Pons (tissue), 1 donor: Measurements from ENCODE around the gene ALG6.
"Not testable (repeated sequence)": the region's sequence is repeated elsewhere in the genome, so short reads cannot be mapped to it uniquely, and the experiment has no call there.

ENCODE experiments used
- DNase-seq: peaks from one replicate; pipeline ENCODE4 v3.0.0-alpha.2; 2016; ENCODE audit warnings: low spot score

Gene ALG6

GRCh38 chr1:63328781-63329180 lies 38.6 kb upstream of the ALG6 start:
- no peak for DNase-seq

- no peak for DNase-seq
These were observed 37.7 kb upstream of the ALG6 start for GRCh38 chr1:63329621-63330330.

GRCh38 chr1:63330331-63330916 lies 37.0 kb upstream of the ALG6 start:
- no peak for DNase-seq

GRCh38 chr1:63342402-63342801 lies 25.0 kb upstream of the ALG6 start:
- no peak for DNase-seq

GRCh38 chr1:63343922-63344321 lies 23.5 kb upstream of the ALG6 start:
- no peak for DNase-seq

- DNase-seq: no peak
These were observed 17.1 kb upstream of the ALG6 start for GRCh38 chr1:63350320-63350719.

GRCh38 chr1:63352736-63353135 lies 14.7 kb upstream of the ALG6 start:
- no peak for DNase-seq

GRCh38 chr1:63356234-63356633 lies 11.2 kb upstream of the ALG6 start:
- not testable (repeated sequence) for DNase-seq

- no peak for DNase-seq
These were observed 7.9 kb upstream of the ALG6 start for GRCh38 chr1:63359561-63359960.

GRCh38 chr1:63362073-63362472 lies 5.4 kb upstream of the ALG6 start:
- DNase-seq: no peak

GRCh38 chr1:63362578-63362977 lies 4.8 kb upstream of the ALG6 start:
- no peak for DNase-seq

GRCh38 chr1:63363014-63363413 lies 4.4 kb upstream of the ALG6 start:
- DNase-seq: no peak

- no peak for DNase-seq
These were observed 566 bp upstream of the ALG6 start for GRCh38 chr1:63366908-63367214.

GRCh38 chr1:63368131-63368530 lies 704 bp downstream of the ALG6 start:
- DNase-seq: peak; percentile 12

GRCh38 chr1:63379583-63379982 lies 12.2 kb downstream of the ALG6 start:
- no peak for DNase-seq

- no peak for DNase-seq
These were observed 14.3 kb downstream of the ALG6 start for GRCh38 chr1:63381741-63382140.

GRCh38 chr1:63401945-63402344 lies 34.5 kb downstream of the ALG6 start:
- DNase-seq: no peak

- DNase-seq: no peak
These were observed 36.0 kb downstream of the ALG6 start for GRCh38 chr1:63403386-63403785.

GRCh38 chr1:63405021-63405420 lies 37.6 kb downstream of the ALG6 start:
- no peak for DNase-seq

- DNase-seq: no peak
These were observed 38.6 kb downstream of the ALG6 start for GRCh38 chr1:63405987-63406386.

GRCh38 chr1:63407002-63407401 lies 39.6 kb downstream of the ALG6 start:
- no peak for DNase-seq

- no peak for DNase-seq
These were observed 40.9 kb downstream of the ALG6 start for GRCh38 chr1:63408331-63408730.

GRCh38 chr1:63411066-63411465 lies 43.6 kb downstream of the ALG6 start:
- DNase-seq: no peak

GRCh38 chr1:63413394-63413793 lies 46.0 kb downstream of the ALG6 start:
- no peak for DNase-seq
